Neuron (in vitro differentiated cells): ENCODE data around the gene KRTAP4-7.
"Not testable (repeated sequence)": the region's sequence is repeated elsewhere in the genome, so short reads cannot be mapped to it uniquely, and the experiment has no call there.

ENCODE experiments used
- H2AFZ ChIP-seq: one replicate; pipeline ENCODE4 v1.6.1; 2013; ENCODE audit warnings: low read depth, mild to moderate bottlenecking, inconsistent platforms, low read length, moderate library complexity
- H3K27me3 ChIP-seq: one replicate; pipeline ENCODE4 v1.6.1; 2013; ENCODE audit warnings: low read length; ENCODE audit not compliant: insufficient read depth
- H3K36me3 ChIP-seq: one replicate; pipeline ENCODE4 v1.6.1; 2013; ENCODE audit warnings: low read length; ENCODE audit not compliant: insufficient read depth
- H3K4me1 ChIP-seq: one replicate; pipeline ENCODE4 v1.6.1; 2013; ENCODE audit warnings: low read length; ENCODE audit not compliant: insufficient read depth
- H3K4me3 ChIP-seq: 2 replicates; pipeline ENCODE4 v1.5.1; 2013; ENCODE audit warnings: mild to moderate bottlenecking, low read length, moderate library complexity
- H3K9me3 ChIP-seq: one replicate; pipeline ENCODE4 v1.6.1; 2013; ENCODE audit warnings: low read length

KRTAP4-7 gene

GRCh38 chr17:41084100-41084856 is at the start of gene KRTAP4-7:
TSS of gene KRTAP4-7 (plus strand) at chr17:41084150. CDS start at chr17:41084207, 57 bp downstream.
- not testable (repeated sequence) for H3K9me3 ChIP-seq, H3K27me3 ChIP-seq, H2AFZ ChIP-seq, H3K36me3 ChIP-seq, H3K4me1 ChIP-seq, H3K4me3 ChIP-seq

- not testable (repeated sequence) for H3K9me3 ChIP-seq, H2AFZ ChIP-seq, H3K27me3 ChIP-seq, H3K4me3 ChIP-seq, H3K36me3 ChIP-seq, H3K4me1 ChIP-seq
Measured at GRCh38 chr17:41034346-41034935, 49.5 kb upstream of the KRTAP4-7 start, which contains the start of gene KRTAP1-3. TSS of gene KRTAP1-3 (minus strand) at chr17:41034874. CDS start at chr17:41034821, 53 bp downstream.

GRCh38 chr17:41037853-41038350 is 46.0 kb upstream of the KRTAP4-7 start:
- no peaks in the 10 kb centered on the region for H3K4me1 ChIP-seq
- H3K4me3 ChIP-seq: no peak overlapping the region
- no peaks in the 10 kb centered on the region for H3K9me3 ChIP-seq
- no peaks in the 10 kb centered on the region for H3K36me3 ChIP-seq
- no peaks in the 10 kb centered on the region for H3K27me3 ChIP-seq
- no peak overlapping the region for H2AFZ ChIP-seq

- not testable (repeated sequence) for H3K27me3 ChIP-seq, H3K4me3 ChIP-seq, H3K9me3 ChIP-seq, H3K4me1 ChIP-seq, H3K36me3 ChIP-seq, H2AFZ ChIP-seq
Measured at GRCh38 chr17:41040783-41041571, 43.0 kb upstream of the KRTAP4-7 start, which contains the start of gene KRTAP1-1. TSS of gene KRTAP1-1 (minus strand) at chr17:41041450. CDS start at chr17:41041397, 53 bp downstream.

GRCh38 chr17:41042953-41043352 is 41.0 kb upstream of the KRTAP4-7 start:
- no peaks in the 10 kb centered on the region for H3K27me3 ChIP-seq
- no peaks in the 10 kb centered on the region for H3K4me1 ChIP-seq
- H3K9me3 ChIP-seq: no peaks in the 10 kb centered on the region
- H3K36me3 ChIP-seq: no peaks in the 10 kb centered on the region
- H3K4me3 ChIP-seq: no peak overlapping the region
- no peak overlapping the region for H2AFZ ChIP-seq

- H3K4me3 ChIP-seq, H3K4me1 ChIP-seq, H3K36me3 ChIP-seq, H3K9me3 ChIP-seq, H3K27me3 ChIP-seq, H2AFZ ChIP-seq: not testable (repeated sequence)
Measured at GRCh38 chr17:41046735-41047465, 37.0 kb upstream of the KRTAP4-7 start, which contains the start of gene KRTAP2-1. TSS of gene KRTAP2-1 (minus strand) at chr17:41047316. CDS start at chr17:41047267, 49 bp downstream.

GRCh38 chr17:41048441-41048840 is 35.5 kb upstream of the KRTAP4-7 start:
- Histone ChIP-seq H3K36me3 (no peaks in the 10 kb centered on the region), H3K27me3 (no peaks in the 10 kb centered on the region), H2AFZ (no peak overlapping the region), H3K9me3 (no peaks in the 10 kb centered on the region), H3K4me1 (no peaks in the 10 kb centered on the region), H3K4me3 (no peak overlapping the region)

GRCh38 chr17:41049110-41049509 is 34.8 kb upstream of the KRTAP4-7 start:
- no peaks in the 10 kb centered on the region for H3K4me1 ChIP-seq
- H3K4me3 ChIP-seq: no peak overlapping the region
- H3K9me3 ChIP-seq: no peaks in the 10 kb centered on the region
- no peaks in the 10 kb centered on the region for H3K27me3 ChIP-seq
- H2AFZ ChIP-seq: no peak overlapping the region
- H3K36me3 ChIP-seq: no peaks in the 10 kb centered on the region

GRCh38 chr17:41052566-41052965 is 31.4 kb upstream of the KRTAP4-7 start:
- no peak overlapping the region for H3K4me3 ChIP-seq
- no peak overlapping the region for H2AFZ ChIP-seq
- no peaks in the 10 kb centered on the region for H3K27me3 ChIP-seq
- H3K4me1 ChIP-seq: no peaks in the 10 kb centered on the region
- no peaks in the 10 kb centered on the region for H3K36me3 ChIP-seq
- no peaks in the 10 kb centered on the region for H3K9me3 ChIP-seq

GRCh38 chr17:41054025-41054424 is 29.9 kb upstream of the KRTAP4-7 start:
- Histone ChIP-seq H3K36me3 (no peaks in the 10 kb centered on the region), H3K4me1 (no peaks in the 10 kb centered on the region), H3K9me3 (no peaks in the 10 kb centered on the region)

GRCh38 chr17:41054556-41054955 is 29.4 kb upstream of the KRTAP4-7 start:
- H2AFZ ChIP-seq, H3K27me3 ChIP-seq, H3K4me3 ChIP-seq, H3K4me1 ChIP-seq, H3K36me3 ChIP-seq, H3K9me3 ChIP-seq: not testable (repeated sequence)

More at GRCh38 chr17:41054025-41054424, 29.9 kb upstream of the KRTAP4-7 start:
- H2AFZ ChIP-seq: no peak overlapping the region
- no peaks in the 10 kb centered on the region for H3K27me3 ChIP-seq
- no peak overlapping the region for H3K4me3 ChIP-seq

GRCh38 chr17:41055130-41055529 is 28.8 kb upstream of the KRTAP4-7 start, which contains the start of gene KRTAP2-2:
TSS of gene KRTAP2-2 (minus strand) at chr17:41055230. CDS start at chr17:41055211, 19 bp downstream.
- H2AFZ ChIP-seq, H3K4me1 ChIP-seq, H3K9me3 ChIP-seq, H3K36me3 ChIP-seq, H3K27me3 ChIP-seq, H3K4me3 ChIP-seq: not testable (repeated sequence)
